OCI-LY7 (cell line): ENCODE results near the gene LRIG1. TPM values are rescaled to one million over a fixed set of nuclear protein-coding genes. Genes with fewer than 3 reads are reported as not detected.

Source experiments
- BruUV-seq: library from RNA; stranded (reverse); fragments of 400-500 nt; replicated peaks from 2 replicates; lab custom pipeline; 2021; lab: Mats Ljungman, UMichigan
- CTCF ChIA-PET: fragments of 300-600 bp; sonication (Branson Sonifier 250); formaldehyde crosslinking; loops from one replicate; lab custom pipeline; 2022; ENCODE audit warnings: antibody characterized with exemption; ENCODE audit not compliant: unreplicated experiment; lab: Charles Lee
- POLR2A ChIA-PET: fragments of 300-600 bp; sonication (Branson Sonifier 250); formaldehyde crosslinking; loops from one replicate; lab custom pipeline; 2022; ENCODE audit warnings: antibody characterized with exemption; lab: Charles Lee
- DNase-seq: peaks from one replicate; pipeline ENCODE4 v3.0.0-alpha.2; 2015; ENCODE audit warnings: low spot score
- H2AFZ ChIP-seq: fragments of 200-600 bp; sonication (generic), shearing (Covaris generic); 2 replicates; pipeline ENCODE4 v1.6.1; 2014; ENCODE audit warnings: mild to moderate bottlenecking, antibody characterized with exemption, low read length, moderate library complexity
- H3K27ac ChIP-seq: fragments of 200-600 bp; sonication (generic); 2 replicates; pipeline ENCODE4 v1.5.1; 2014; ENCODE audit warnings: mixed run types, low read depth, mild to moderate bottlenecking, moderate library complexity, low read length, inconsistent platforms; ENCODE audit not compliant: poor library complexity, severe bottlenecking
- H3K36me3 ChIP-seq: fragments of 200-600 bp; sonication (generic); 2 replicates; pipeline ENCODE4 v1.6.1; 2014; ENCODE audit warnings: mild to moderate bottlenecking, antibody characterized with exemption, low read length, moderate library complexity, mixed read lengths; ENCODE audit not compliant: insufficient read depth
- H3K4me1 ChIP-seq: fragments of 200-600 bp; sonication (generic); 2 replicates; pipeline ENCODE4 v1.5.1; 2014; ENCODE audit warnings: mild to moderate bottlenecking, low read length; ENCODE audit not compliant: insufficient read depth, poor library complexity, severe bottlenecking
- H3K4me2 ChIP-seq: fragments of 200-600 bp; sonication (generic); 2 replicates; pipeline ENCODE4 v1.6.1; 2014; ENCODE audit warnings: mild to moderate bottlenecking, low read length
- H3K4me3 ChIP-seq: fragments of 200-600 bp; sonication (generic); 2 replicates; pipeline ENCODE4 v1.5.1; 2014; ENCODE audit warnings: mild to moderate bottlenecking, low read depth, low read length; ENCODE audit not compliant: poor library complexity, severe bottlenecking
- H3K79me2 ChIP-seq: fragments of 200-600 bp; sonication (generic); 2 replicates; pipeline ENCODE4 v1.6.1; 2016; ENCODE audit warnings: low read depth, mild to moderate bottlenecking, low read length, moderate library complexity, mixed read lengths; ENCODE audit not compliant: insufficient read depth
- H3K9me2 ChIP-seq: fragments of 200-600 bp; sonication (generic); 2 replicates; pipeline ENCODE4 v1.6.1; 2016; ENCODE audit warnings: mild to moderate bottlenecking, low read length, mixed read lengths; ENCODE audit not compliant: insufficient read depth
- H3K9me3 ChIP-seq: fragments of 200-600 bp; sonication (generic); 2 replicates; pipeline ENCODE4 v1.6.1; 2014; ENCODE audit warnings: mild to moderate bottlenecking, mixed run types, low read length, mixed read lengths
- H4K20me1 ChIP-seq: fragments of 200-600 bp; sonication (generic); 2 replicates; pipeline ENCODE4 v1.6.1; 2014; ENCODE audit warnings: mild to moderate bottlenecking, antibody characterized with exemption, low read length, moderate library complexity, mixed read lengths; ENCODE audit not compliant: insufficient read depth
- EZH2phosphoT487 ChIP-seq: fragments of 200-600 bp; sonication (generic); IDR thresholded peaks from 2 replicates; pipeline ENCODE4 v1.6.1; 2018; ENCODE audit warnings: low read depth, borderline replicate concordance, mild to moderate bottlenecking, mixed run types, antibody characterized with exemption, low read length, moderate library complexity, mixed read lengths
- intact Hi-C: fragments of 100-400 bp; cut with micrococcal nuclease; formaldehyde crosslinking; loops from one replicate; pipeline ENCODE4 v1.10.0; 2022; ENCODE audit not compliant: unreplicated experiment
- total RNA-seq, 2 experiments: library from RNA; depleted of rRNA in 1 of 2; stranded (reverse); fragments of >200 nt in 1 of 2; shearing (Covaris generic) in 1 of 2; gene quantifications; 2 replicates each; pipeline ENCODE4 v1.2.3, GENCODE V29; 2014 to 2022
- TF ChIP-seq, protein P1 (sequence below): fragments of 200-600 bp; sonication (generic); conservative IDR thresholded peaks from 2 replicates; pipeline ENCODE4 v1.5.1; 2014; ENCODE audit warnings: mild to moderate bottlenecking, antibody characterized with exemption, low read length, moderate library complexity, mixed read lengths

LRIG1 gene
- total RNA-seq, 2 experiments from 2014 or later: 84.2 to 115 TPM

DNA sequence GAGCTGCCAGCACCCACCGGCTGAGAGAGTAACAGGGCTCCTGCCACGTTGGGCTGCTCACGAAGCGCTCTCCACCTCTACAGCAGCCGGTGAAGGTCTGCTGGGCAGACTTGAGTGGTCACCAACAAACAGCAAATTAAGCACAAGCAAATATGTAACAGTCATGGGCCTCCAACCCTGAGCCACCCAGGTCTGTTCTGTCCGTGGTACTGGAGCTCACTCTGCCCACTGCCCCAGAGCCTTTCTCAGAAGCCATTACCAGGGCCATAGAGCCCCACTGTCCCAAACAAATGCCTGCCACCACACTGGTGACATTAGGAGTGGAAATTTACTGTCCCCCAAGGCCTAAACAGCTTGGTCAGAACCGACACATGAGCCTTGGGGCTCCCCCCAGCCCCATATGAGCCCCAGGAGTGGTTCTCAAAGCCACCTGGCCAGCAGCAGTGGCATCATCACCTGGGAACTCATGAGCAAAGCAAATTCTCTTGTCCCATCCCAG lies 56.6 kb downstream of the LRIG1 start:
- ChIA-PET CTCF (no interaction called here), POLR2A (interaction anchor here (0.6 kb wide), 1 partner anchor 211 kb away, joined by 3 read pairs; no protein-coding TSS in a partner anchor)
- no peak overlapping the region for H3K4me3 ChIP-seq
- no peak overlapping the region for H3K4me2 ChIP-seq
- H3K36me3 ChIP-seq: peaks cover 94% of the 10 kb centered on the region
- peaks cover 5% of the 10 kb centered on the region; the same call in 1 of the 2 replicates for H4K20me1 ChIP-seq
- peaks cover 55% of the 10 kb centered on the region for H3K79me2 ChIP-seq
- TF ChIP-seq EZH2phosphoT487: no peak
- TF ChIP-seq, protein P1, sequence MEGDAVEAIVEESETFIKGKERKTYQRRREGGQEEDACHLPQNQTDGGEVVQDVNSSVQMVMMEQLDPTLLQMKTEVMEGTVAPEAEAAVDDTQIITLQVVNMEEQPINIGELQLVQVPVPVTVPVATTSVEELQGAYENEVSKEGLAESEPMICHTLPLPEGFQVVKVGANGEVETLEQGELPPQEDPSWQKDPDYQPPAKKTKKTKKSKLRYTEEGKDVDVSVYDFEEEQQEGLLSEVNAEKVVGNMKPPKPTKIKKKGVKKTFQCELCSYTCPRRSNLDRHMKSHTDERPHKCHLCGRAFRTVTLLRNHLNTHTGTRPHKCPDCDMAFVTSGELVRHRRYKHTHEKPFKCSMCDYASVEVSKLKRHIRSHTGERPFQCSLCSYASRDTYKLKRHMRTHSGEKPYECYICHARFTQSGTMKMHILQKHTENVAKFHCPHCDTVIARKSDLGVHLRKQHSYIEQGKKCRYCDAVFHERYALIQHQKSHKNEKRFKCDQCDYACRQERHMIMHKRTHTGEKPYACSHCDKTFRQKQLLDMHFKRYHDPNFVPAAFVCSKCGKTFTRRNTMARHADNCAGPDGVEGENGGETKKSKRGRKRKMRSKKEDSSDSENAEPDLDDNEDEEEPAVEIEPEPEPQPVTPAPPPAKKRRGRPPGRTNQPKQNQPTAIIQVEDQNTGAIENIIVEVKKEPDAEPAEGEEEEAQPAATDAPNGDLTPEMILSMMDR: no peak
- no peaks in the 10 kb centered on the region for H3K9me2 ChIP-seq
- intact Hi-C loops: no loop called here
- H2AFZ ChIP-seq: no peak overlapping the region
- peaks cover 34% of the 10 kb centered on the region for H3K4me1 ChIP-seq
- no TSS peak for BruUV-seq
- no peak overlapping the region for H3K27ac ChIP-seq
- no peaks in the 10 kb centered on the region for H3K9me3 ChIP-seq
- no peak for DNase-seq

- Histone ChIP-seq H4K20me1 (peaks cover 5% of the 10 kb centered on the region; the same call in 1 of the 2 replicates), H3K4me1 (peaks cover 34% of the 10 kb centered on the region), H3K4me2 (no peak overlapping the region), H3K27ac (no peak overlapping the region), H3K79me2 (peaks cover 55% of the 10 kb centered on the region), H2AFZ (no peak overlapping the region), H3K36me3 (peaks cover 94% of the 10 kb centered on the region), H3K9me2 (no peaks in the 10 kb centered on the region), H3K4me3 (no peak overlapping the region), H3K9me3 (no peaks in the 10 kb centered on the region)
- intact Hi-C loops: no loop called here
- CTCF ChIA-PET: no interaction called here
- no peak for DNase-seq
- TF ChIP-seq EZH2phosphoT487: no peak
- TF ChIP-seq, protein P1: no peak
- POLR2A ChIA-PET: no interaction called here
- BruUV-seq: no TSS peak
Measured at GRCh38 chr3:66443118-66443803, 57.6 kb downstream of the LRIG1 start.
